ENCODE data around the gene FOXP1.

The FOXP1 gene

DNA sequence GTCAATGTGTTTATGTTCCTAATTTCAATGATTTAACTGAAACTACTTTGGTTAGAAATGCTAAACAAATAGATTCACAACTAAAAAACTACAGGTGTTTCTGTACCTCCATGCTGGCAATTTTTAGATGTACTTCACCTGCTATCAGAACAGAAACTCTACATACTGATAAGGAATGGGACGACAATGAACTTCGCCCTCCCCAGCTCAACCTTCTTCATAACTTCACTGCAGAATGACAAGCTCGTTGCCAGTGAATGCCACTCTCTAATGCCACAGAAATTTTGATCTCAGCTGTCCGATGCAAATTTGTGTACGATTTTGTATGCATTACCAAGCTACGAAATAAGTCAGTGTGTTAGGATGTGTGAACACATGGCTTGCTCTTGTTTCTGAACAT, 133.4 kb downstream of the FOXP1 start:
- CTCF ChIA-PET: no interaction called here
- TF ChIP-seq ZNF384 (IDR thresholded peaks at IDR 0.05) (no peak), ARNT (IDR thresholded peaks at IDR 0.05) (no peak), SP1 (IDR thresholded peaks at IDR 0.05) (no peak), CTBP1 (IDR thresholded peaks at IDR 0.05; ENCODE audit: borderline replicate concordance) (no peak), NFRKB (IDR thresholded peaks at IDR 0.05) (no peak), L3MBTL2 (conservative IDR thresholded peaks at IDR 0.05) (no peak), LEF1 (IDR thresholded peaks at IDR 0.05; ENCODE audit: borderline replicate concordance) (no peak), FOXA1 (IDR thresholded peaks at IDR 0.05) (no peak), PKNOX1 (IDR thresholded peaks at IDR 0.05) (no peak), FOXK2 (IDR thresholded peaks at IDR 0.05) (no peak), TARDBP (IDR thresholded peaks at IDR 0.05) (no peak), ELF4 (IDR thresholded peaks at IDR 0.05) (no peak), SUZ12 (IDR thresholded peaks at IDR 0.05) (no peak), BHLHE40 (IDR thresholded peaks at IDR 0.05; ENCODE audit: borderline replicate concordance) (no peak), HDGF (IDR thresholded peaks at IDR 0.05; ENCODE audit: borderline replicate concordance) (no peak), FOXM1 (IDR thresholded peaks at IDR 0.05; ENCODE audit: borderline replicate concordance) (no peak)
- DNase-seq (ENCODE audit: extremely low spot score): no peak
- POLR2A ChIA-PET: no interaction called here

GRCh38 chr3:71447803-71448202, 135.7 kb downstream of the FOXP1 start:
- ChIA-PET CTCF (no interaction called here), POLR2A (no interaction called here)
- no peak for DNase-seq (ENCODE audit: extremely low spot score)
- TF ChIP-seq L3MBTL2 (conservative IDR thresholded peaks at IDR 0.05): no peak
- TF ChIP-seq ZNF384 (IDR thresholded peaks at IDR 0.05): no peak
- no peak for TF ChIP-seq NFRKB (IDR thresholded peaks at IDR 0.05)
- TF ChIP-seq SUZ12 (IDR thresholded peaks at IDR 0.05): no peak
- no peak for TF ChIP-seq ELF4 (IDR thresholded peaks at IDR 0.05)
- TF ChIP-seq BHLHE40 (IDR thresholded peaks at IDR 0.05; ENCODE audit: borderline replicate concordance): no peak
- no peak for TF ChIP-seq SP1 (IDR thresholded peaks at IDR 0.05)

GRCh38 chr3:71447197-71447596, 136.3 kb downstream of the FOXP1 start:
- POLR2A ChIA-PET: no interaction called here
- CTCF ChIA-PET: no interaction called here
- no peak for DNase-seq (ENCODE audit: extremely low spot score)
- TF ChIP-seq PKNOX1 (IDR thresholded peaks at IDR 0.05) (peak; percentile 53; the same call in 1 of the 2 replicates), L3MBTL2 (conservative IDR thresholded peaks at IDR 0.05) (no peak)

DNA sequence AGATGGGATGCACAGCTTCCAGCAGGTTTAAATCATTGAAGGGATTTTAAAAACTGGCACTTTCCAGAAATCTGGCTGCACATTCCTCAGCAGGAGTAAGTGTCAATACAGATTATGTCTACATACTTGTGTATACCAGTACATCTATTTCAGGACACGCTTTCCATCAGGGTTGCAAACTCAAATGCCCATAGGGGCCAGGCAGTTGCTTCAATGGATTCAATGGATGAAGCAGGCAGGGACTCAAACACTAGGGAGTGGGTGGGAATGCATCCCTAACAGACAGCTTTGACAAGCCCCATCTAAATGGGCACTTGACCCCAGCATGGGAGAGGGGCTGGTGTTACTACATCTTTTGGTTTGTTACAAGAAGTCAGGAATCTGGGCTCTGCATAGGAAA, 136.8 kb downstream of the FOXP1 start:
- CTCF ChIA-PET: no interaction called here

DNA sequence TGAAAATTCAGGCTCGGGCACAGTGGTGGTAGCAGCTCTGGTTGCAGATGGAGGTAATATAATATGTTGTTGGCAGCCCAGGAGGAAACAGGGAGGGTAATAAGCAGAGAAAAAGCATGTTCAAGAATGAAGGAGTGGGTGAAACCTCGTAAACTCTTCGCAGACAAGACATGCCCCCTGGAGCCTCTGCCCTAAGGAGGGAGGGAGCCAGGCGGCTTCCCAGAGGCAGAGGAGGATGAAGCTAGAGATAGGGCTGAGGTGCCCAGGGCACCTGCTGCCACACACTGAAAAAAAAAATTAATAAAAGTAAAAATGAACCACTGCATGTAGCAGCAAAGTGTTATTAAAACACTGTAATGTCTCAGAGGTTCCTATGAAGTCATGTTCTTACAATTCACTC, 137.3 kb downstream of the FOXP1 start:
- TF ChIP-seq PKNOX1 (IDR thresholded peaks at IDR 0.05) (no peak), SP1 (IDR thresholded peaks at IDR 0.05) (no peak)
- no peak for DNase-seq (ENCODE audit: extremely low spot score)
- POLR2A ChIA-PET: no interaction called here

More for the DNA sequence above, 136.8 kb downstream of the FOXP1 start:
- POLR2A ChIA-PET: no interaction called here
- no peak for DNase-seq (ENCODE audit: extremely low spot score)
- TF ChIP-seq PKNOX1 (IDR thresholded peaks at IDR 0.05): no peak
- TF ChIP-seq CTBP1 (IDR thresholded peaks at IDR 0.05; ENCODE audit: borderline replicate concordance): no peak

GRCh38 chr3:71444861-71445259, 138.7 kb downstream of the FOXP1 start:
- DNase-seq (ENCODE audit: extremely low spot score): no peak
- TF ChIP-seq ELF4 (IDR thresholded peaks at IDR 0.05): no peak
- TF ChIP-seq CTBP1 (IDR thresholded peaks at IDR 0.05; ENCODE audit: borderline replicate concordance): no peak
- ChIA-PET CTCF (no interaction called here), POLR2A (no interaction called here)

More for the DNA sequence above, 137.3 kb downstream of the FOXP1 start:
- CTCF ChIA-PET: no interaction called here

GRCh38 chr3:71444028-71444860, 139.3 kb downstream of the FOXP1 start:
- CTCF ChIA-PET: no interaction called here
- TF ChIP-seq ZNF384 (IDR thresholded peaks at IDR 0.05) (no peak), L3MBTL2 (conservative IDR thresholded peaks at IDR 0.05) (no peak), FOXK2 (IDR thresholded peaks at IDR 0.05) (no peak), CTBP1 (IDR thresholded peaks at IDR 0.05; ENCODE audit: borderline replicate concordance) (no peak), ELF4 (IDR thresholded peaks at IDR 0.05) (no peak), PKNOX1 (IDR thresholded peaks at IDR 0.05) (no peak)
- no peak for DNase-seq (ENCODE audit: extremely low spot score)
- POLR2A ChIA-PET: interaction anchor here (1.1 kb wide), 1 partner anchor 66 kb away, joined by 3 read pairs; no protein-coding TSS in a partner anchor

Data from HEK293T (cell line).